ENCODE measurements around the gene ACACB.

The ACACB gene

GRCh38 chr12:109258607-109259544, 142.5 kb downstream of the ACACB start:
- DNase-seq: no peak
- in situ Hi-C loops (cut with HindIII; ENCODE audit: low pct_ligation_motif_present, low pct_unique_long_range_greater_than_20kb, low sequenced_read_pairs): no loop called here

- DNase-seq: no peak
- in situ Hi-C loops (cut with HindIII; ENCODE audit: low pct_ligation_motif_present, low pct_unique_long_range_greater_than_20kb, low sequenced_read_pairs): no loop called here
Observed at GRCh38 chr12:109259545-109259895, 143.1 kb downstream of the ACACB start.

DNA sequence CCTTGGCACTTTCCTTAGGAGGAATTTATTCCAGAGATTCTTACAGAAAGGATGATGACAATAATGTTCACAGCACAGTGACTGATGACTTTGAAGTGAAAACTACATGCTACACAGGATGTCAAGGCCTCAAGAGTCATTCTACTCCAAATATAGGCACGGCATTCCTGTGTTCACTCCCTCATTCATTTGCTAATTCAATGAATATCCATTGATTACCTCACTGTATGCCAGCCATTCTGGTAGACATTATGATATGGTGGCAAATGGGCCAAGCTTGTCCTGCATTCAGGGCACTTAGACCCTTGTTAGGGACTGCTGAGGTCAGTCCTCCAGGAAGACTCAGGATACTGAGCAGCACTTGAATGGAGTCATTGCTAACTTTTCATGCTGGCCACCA, 144.7 kb downstream of the ACACB start:
- in situ Hi-C loops (cut with HindIII; ENCODE audit: low pct_ligation_motif_present, low pct_unique_long_range_greater_than_20kb, low sequenced_read_pairs): no loop called here
- no peak for DNase-seq

DNA sequence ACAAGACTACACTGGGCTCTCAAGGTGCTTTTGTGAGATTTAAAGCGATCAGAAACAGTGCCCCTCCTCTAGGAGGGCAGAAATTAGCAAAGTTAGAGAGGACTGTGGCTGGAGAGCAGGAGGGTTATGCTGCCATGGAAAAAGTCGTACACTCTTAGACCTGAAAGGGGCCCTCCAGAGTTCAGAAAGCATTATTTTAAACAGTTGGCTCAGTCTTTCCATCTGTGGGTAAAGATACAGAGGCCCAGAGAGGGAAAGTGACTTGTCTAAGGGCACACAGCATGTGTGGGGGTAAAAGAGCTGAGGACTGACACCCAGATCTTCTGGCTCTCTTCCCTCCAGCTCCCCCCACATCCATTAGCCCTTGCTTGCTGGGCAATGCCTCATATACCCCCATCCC, 145.6 kb downstream of the ACACB start:
- in situ Hi-C loops (cut with HindIII; ENCODE audit: low pct_ligation_motif_present, low pct_unique_long_range_greater_than_20kb, low sequenced_read_pairs): no loop called here
- DNase-seq: no peak

DNA sequence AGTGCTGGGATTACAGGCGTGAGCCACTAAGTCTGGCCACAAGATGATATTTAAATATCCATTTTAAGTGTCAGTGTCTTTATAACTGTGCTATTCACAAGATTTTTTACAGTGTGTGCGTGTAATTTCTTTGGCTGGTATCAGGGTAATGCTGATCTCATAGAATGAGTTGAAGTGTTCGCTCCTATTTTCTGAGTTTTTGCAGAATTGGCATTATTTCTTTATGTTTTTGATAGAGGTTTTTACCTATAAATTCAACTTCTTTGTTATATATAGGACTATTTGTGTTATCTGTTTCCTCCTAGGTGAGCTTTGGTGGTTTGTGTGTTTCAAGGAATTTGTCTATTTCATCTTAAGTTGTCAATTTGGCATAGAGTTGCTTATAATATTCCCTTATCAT, 147.1 kb downstream of the ACACB start:
- in situ Hi-C loops (cut with HindIII; ENCODE audit: low pct_ligation_motif_present, low pct_unique_long_range_greater_than_20kb, low sequenced_read_pairs): no loop called here
- DNase-seq: no peak

DNA sequence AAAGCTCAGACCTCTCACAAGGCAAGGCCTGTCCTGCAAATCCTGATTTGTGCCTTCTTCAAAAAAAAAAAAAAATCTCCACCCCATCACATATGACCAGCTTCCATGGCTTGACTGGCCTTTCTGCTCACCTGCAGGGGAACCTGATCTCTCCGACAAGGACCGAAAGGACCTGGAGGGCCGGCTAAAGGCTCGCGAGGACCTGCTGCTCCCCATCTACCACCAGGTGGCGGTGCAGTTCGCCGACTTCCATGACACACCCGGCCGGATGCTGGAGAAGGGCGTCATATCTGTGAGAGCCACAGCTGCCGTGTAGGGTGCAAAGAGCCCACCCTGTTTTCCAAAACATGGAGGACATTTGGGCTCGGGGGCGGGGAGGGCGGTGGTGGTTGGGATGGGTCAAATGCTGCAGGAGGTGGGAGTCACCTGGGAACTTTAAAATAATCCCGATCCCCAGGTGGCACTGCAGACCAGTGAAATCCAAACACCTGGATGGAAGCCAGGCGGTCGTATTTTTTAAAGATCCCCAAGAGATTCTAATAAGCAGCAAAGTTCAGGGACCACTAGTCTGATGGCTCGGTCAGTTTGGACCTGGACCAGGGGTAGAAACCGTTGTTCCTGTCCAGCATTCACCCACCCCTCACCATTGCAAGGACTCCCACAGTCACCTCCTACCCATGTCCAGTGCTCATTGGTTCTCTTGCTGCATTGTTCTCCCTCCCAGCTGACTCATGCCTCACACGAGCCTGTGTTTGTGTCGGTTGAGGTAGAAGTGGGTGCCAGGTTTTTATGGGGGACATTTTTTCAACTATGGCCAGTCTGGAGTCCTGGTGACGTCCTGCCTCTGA, 147.9 kb downstream of the ACACB start:
- in situ Hi-C loops (cut with HindIII; ENCODE audit: low pct_ligation_motif_present, low pct_unique_long_range_greater_than_20kb, low sequenced_read_pairs): no loop called here
- peak; percentile 85 for DNase-seq

DNA sequence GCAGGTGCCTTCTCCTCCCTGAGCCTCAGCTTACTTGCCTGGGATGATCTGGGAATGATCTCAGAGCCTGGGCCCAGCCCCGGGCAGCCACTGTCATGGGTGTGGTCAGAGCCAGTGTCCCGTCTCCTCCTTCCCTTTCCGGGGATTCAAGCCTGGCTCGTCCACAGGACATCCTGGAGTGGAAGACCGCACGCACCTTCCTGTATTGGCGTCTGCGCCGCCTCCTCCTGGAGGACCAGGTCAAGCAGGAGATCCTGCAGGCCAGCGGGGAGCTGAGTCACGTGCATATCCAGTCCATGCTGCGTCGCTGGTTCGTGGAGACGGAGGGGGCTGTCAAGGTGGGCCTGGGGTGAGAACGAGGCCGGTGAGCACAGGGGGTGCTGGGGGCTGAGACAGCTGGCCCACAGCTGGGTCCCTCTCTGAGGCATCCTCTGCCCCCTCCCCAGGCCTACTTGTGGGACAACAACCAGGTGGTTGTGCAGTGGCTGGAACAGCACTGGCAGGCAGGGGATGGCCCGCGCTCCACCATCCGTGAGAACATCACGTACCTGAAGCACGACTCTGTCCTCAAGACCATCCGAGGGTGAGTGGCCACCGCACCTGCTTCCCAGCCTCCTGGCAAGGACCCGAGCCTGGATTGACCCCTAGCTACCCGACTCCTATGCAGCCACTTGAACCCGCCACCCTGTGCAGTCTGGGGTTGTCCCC, 148.7 kb downstream of the ACACB start:
- in situ Hi-C loops (cut with HindIII; ENCODE audit: low pct_ligation_motif_present, low pct_unique_long_range_greater_than_20kb, low sequenced_read_pairs): no loop called here
- DNase-seq: no peak

DNA sequence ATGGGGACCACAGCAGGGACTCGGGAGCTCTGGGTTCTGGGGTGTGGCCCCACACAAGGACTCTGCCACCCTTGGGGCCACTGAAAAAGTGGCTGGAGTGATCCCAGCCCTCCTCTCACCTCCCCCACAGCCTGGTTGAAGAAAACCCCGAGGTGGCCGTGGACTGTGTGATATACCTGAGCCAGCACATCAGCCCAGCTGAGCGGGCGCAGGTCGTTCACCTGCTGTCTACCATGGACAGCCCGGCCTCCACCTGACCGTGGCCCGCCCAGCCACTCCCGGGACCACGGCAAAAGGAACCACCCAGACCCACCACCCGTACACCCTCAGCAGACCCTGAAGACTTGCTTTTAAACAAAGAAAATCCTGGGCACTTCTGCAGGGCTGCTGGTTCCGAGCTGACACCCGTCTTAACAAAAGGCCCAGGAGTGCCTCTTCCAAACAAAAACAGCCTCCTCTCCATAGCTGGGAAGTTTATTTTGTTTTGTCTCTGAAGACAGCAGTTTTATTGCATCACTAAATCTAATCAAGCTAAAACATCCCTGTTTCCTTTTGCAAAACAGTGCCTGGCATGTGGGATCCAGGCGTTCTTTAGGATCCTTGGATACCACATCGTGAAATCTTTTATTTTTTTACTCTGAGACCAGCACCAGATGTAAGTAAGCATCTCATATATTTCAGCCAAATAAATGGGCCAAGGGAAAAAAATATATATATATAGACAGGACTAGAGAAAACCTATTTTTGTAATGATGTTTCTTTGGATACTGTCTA, 149.9 kb downstream of the ACACB start:
- in situ Hi-C loops (cut with HindIII; ENCODE audit: low pct_ligation_motif_present, low pct_unique_long_range_greater_than_20kb, low sequenced_read_pairs): no loop called here
- no peak for DNase-seq

DNA sequence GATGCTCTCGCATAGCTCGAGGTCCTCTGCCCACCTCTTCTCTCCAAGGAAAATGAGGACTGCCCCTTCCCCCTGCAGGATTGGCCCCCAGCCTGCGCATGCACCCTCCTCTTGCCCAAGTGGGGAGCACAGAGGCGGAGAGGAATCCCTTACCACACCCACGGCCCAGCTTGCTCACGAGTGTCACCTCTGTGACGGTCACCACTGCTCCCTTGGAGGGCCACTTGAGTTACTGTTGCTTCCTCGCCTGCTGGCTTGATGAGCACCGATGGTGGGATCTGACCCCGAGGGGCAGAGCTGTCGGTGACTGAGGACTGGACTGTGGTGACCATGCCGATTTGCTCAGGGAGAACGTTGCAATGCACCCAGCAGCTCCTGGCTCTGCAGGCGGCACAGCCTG, 151.0 kb downstream of the ACACB start:
- in situ Hi-C loops (cut with HindIII; ENCODE audit: low pct_ligation_motif_present, low pct_unique_long_range_greater_than_20kb, low sequenced_read_pairs): no loop called here
- DNase-seq: no peak

DNA sequence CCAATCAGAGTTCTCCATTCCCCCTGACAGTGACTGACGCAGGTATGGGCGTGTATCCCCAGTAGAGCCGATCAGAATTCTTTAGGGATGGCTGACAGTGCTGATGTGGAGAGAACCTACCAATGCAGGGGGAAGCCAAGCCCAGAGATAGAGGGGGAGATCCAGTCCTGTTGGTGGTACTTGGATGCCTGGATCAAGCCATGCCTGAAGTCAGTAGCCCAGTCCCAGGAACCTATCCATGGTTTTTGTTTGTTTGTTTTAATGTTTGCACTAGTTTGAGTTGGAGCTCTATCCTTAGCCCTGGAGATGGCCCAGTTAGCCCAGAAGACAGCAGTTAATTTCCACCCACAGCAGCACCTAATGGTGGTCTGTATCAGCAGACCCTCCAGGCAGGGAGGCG, 152.5 kb downstream of the ACACB start:
- in situ Hi-C loops (cut with HindIII; ENCODE audit: low pct_ligation_motif_present, low pct_unique_long_range_greater_than_20kb, low sequenced_read_pairs): no loop called here
- no peak for DNase-seq

GRCh38 chr12:109269428-109269827, 153.0 kb downstream of the ACACB start:
- in situ Hi-C loops (cut with HindIII; ENCODE audit: low pct_ligation_motif_present, low pct_unique_long_range_greater_than_20kb, low sequenced_read_pairs): no loop called here
- no peak for DNase-seq

- in situ Hi-C loops (cut with HindIII; ENCODE audit: low pct_ligation_motif_present, low pct_unique_long_range_greater_than_20kb, low sequenced_read_pairs): no loop called here
- DNase-seq: no peak
Observed at GRCh38 chr12:109270494-109270893, 154.1 kb downstream of the ACACB start.

- in situ Hi-C loops (cut with HindIII; ENCODE audit: low pct_ligation_motif_present, low pct_unique_long_range_greater_than_20kb, low sequenced_read_pairs): no loop called here
- DNase-seq: no peak
Observed at GRCh38 chr12:109271418-109271817, 155.0 kb downstream of the ACACB start.

DNA sequence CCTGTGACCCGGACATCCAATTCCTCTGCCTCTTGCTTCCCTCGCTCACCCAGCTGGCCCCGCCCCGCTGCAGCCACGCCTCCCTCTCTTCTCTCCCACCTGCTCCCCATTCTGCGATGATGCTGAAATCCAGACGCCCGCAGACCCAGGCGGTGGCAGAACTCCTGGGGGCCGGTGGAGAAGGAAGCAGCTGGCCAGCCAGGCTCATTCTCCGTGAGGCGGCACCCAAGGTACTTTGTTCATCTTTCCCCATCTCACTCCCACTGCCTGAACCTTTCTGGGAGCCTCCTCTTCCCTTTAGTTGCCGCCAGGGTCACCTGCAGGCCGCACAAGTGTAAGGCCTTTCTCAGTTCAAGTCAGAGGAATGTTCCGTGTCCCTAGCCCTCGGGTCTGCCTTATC, 157.0 kb downstream of the ACACB start:
- DNase-seq: no peak
- in situ Hi-C loops (cut with HindIII; ENCODE audit: low pct_ligation_motif_present, low pct_unique_long_range_greater_than_20kb, low sequenced_read_pairs): no loop called here

- in situ Hi-C loops (cut with HindIII; ENCODE audit: low pct_ligation_motif_present, low pct_unique_long_range_greater_than_20kb, low sequenced_read_pairs): no loop called here
- DNase-seq: no peak
Observed at GRCh38 chr12:109274381-109274780, 158.0 kb downstream of the ACACB start.

- DNase-seq: no peak
- in situ Hi-C loops (cut with HindIII; ENCODE audit: low pct_ligation_motif_present, low pct_unique_long_range_greater_than_20kb, low sequenced_read_pairs): no loop called here
Observed at GRCh38 chr12:109275173-109275572, 158.8 kb downstream of the ACACB start.

DNA sequence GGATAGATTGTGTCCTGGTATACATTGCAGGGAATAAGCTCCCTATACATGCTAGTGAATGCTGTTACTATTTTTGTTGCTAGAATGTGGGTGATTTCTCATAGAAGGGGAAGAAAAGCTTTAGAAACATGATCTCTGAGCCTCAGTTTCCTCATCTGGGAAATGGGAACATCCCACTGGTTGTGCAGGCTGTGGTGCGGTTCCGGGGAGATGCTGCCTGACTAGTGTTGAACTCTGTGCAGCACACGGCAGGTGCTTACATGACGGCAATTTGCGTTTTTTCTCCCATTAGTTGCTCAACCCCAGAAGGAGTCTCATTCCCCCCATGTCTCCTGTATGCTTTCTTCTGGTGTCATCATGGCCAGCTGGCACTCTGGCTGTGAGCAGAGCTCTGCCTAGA, 159.8 kb downstream of the ACACB start:
- in situ Hi-C loops (cut with HindIII; ENCODE audit: low pct_ligation_motif_present, low pct_unique_long_range_greater_than_20kb, low sequenced_read_pairs): no loop called here
- no peak for DNase-seq

GRCh38 chr12:109277255-109277898, 161.0 kb downstream of the ACACB start:
- no peak for DNase-seq
- in situ Hi-C loops (cut with HindIII; ENCODE audit: low pct_ligation_motif_present, low pct_unique_long_range_greater_than_20kb, low sequenced_read_pairs): no loop called here
